Activated effector memory CD4-positive, alpha-beta T cell treated with Interleukin-2 at 50 U/mL for 16 hours (primary cell): ENCODE data around the gene KRTAP20-3.

Experiments used
- DNase-seq: peaks from one replicate; pipeline ENCODE4 v3.0.0-alpha.2; 2020

Gene KRTAP20-3

DNA sequence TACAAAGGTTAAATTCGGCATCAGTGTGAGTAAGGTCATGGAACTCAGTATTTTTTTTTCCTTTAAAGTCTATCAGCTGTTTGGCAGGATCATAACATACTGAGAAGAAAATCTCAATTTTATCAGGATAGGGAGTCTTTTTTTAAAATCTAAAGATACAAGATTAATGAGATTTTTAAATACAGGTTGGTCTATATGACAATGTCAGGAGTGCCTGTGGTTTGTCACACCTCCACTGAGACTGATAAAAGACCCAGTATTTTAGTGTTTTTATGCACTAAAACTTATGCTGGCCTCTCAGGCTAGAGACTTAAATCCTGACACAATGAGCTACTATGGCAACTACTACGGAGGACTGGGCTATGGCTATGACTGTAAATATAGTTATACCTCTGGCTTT is at the start of gene KRTAP20-3:
KRTAP20-3 (plus strand) TSS at position 301 of the 400 bp plus-strand sequence.
- no peak for DNase-seq

DNA sequence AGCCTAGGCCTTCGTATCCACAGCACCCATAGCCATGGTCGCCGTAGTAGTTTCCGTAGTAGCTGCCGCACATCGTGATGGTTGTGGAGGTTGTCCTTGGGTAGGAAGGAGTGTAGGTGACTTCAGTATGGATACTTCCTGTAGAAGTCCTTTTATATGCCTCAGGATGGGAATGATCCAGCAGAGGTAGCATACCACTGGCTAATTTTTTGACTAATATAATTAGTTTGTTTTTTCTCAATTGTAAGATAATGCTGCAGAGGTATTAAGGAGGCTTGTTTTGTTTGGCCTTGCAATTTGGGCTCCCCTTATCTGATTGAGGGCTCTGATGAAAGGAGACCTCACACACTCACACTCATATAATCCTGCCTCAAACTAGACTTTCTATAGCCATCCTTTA is 43.9 kb upstream of the KRTAP20-3 start, which contains the start of gene KRTAP6-2:
KRTAP6-2 (minus strand) TSS at position 101 of the 400 bp plus-strand sequence; CDS start at position 73, 28 bp downstream.
- DNase-seq = no peak

DNA sequence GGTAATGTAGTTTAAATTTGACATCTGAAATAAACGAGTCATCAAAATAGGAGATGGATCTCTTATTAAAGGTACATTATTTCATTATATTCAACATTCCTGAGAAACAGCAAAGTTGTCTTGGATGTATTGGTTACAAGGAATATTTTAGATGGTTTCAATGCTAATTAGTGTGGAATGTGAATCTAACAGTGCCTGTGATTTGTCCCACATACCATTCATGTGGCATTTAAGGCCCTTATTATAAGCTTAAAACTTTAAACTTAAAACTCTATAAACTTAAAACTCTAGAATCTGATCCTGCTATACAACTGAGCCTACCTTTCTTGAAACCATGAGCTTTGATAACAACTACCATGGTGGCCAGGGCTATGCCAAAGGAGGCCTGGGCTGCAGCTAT is 41.9 kb upstream of the KRTAP20-3 start, which contains the start of gene KRTAP22-1:
KRTAP22-1 (plus strand) TSS at position 301 of the 400 bp plus-strand sequence.
- no peak for DNase-seq

DNA sequence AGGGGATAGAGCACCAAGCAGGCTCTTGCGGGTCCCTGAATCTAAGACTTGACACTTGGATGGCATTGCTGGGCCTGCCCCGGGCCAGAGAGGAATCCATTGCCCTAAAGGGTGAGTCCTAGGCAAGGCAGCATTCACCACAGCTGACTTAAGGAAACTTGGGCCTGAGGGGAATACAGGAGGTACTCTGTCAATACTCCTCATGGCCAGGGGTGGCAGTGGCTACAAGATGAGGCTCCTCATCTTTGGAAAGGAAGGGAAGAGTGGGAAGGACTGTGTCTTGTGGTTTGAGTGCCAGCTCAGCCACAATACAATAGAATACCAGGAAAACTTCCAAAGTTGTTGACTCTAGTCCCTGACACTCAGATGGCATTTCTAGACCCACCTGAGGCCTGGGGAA is 36.7 kb upstream of the KRTAP20-3 start:
- DNase-seq = no peak

DNA sequence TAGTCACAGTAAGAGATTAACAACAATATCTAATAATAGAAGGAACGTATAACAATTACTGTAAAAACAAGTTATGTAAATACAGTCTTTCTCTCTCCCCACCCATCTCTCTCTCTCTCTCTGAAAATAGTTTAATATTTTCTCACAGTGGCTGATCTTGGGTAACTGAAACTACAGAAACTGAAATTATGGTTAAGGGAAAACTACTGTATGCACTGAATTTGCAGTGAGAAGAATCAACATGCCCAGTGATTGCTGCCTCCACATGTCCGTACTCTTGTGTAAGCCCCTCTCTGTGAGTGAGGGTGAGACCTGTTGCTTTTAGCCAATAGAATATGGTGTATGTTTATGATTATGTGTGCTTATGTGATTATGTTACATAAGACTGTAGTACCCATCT is 30.5 kb upstream of the KRTAP20-3 start:
- no peak for DNase-seq

DNA sequence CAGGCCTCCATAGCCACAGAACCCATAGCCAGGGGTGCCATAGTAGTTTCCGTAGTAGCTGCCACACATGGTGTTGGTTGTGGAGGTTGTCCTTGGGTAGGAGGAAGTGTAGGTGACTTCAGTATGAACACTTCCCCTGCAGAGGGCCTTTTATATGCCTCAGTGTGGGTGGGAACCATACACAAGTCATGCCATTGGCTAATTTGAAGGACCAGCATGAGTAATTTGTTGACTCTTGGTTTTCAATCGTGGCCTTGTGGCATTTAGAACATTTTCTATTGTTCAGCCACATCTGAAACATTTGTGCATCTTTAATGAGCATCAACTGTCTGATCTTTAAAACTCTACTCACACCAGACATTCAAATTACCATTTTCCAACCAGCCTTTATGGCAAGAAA is 28.8 kb upstream of the KRTAP20-3 start, which contains the start of gene KRTAP6-1:
KRTAP6-1 (minus strand) TSS at position 95 of the 400 bp plus-strand sequence; CDS start at position 69, 26 bp downstream.
- DNase-seq = no peak

DNA sequence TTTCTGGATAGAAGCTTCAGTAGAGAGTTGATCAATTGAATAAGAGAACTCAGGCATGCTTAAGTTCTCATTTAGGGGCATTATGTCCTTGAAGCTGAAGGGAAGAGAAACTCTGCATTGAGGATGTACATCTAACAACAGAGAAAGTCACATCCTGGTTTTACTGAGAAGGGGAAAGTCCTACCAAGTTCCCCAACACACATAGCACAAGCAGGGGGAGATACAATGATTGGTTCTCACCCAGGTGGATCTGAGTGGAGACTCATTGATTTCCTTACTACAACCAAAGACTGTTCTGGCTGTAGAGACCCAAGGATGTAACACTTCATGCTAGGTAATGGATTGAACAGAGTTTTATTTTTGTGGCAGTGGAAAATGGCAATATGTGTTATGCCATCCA is 27.5 kb upstream of the KRTAP20-3 start:
- no peak for DNase-seq

DNA sequence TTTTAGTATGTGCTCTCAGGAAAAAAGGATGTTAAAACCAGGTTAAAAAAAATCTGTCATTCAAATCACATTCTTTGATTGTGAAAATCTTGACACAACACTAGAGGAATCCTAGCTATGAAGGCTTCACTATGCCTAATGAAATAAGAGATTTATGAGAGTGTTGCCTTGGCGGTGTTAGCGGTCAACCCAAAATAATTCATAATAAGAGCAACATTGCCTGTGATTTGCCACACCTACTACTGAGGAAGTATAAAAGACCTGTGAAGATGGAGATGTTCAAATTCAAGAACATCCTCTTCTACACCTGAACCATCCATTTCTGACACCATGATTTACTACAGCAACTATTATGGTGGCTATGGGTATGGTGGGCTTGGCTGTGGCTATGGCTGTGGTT is 26.5 kb upstream of the KRTAP20-3 start, which contains the start of gene KRTAP20-1:
KRTAP20-1 (plus strand) TSS at position 301 of the 400 bp plus-strand sequence; CDS start at position 331, 30 bp downstream.
- DNase-seq = no peak

DNA sequence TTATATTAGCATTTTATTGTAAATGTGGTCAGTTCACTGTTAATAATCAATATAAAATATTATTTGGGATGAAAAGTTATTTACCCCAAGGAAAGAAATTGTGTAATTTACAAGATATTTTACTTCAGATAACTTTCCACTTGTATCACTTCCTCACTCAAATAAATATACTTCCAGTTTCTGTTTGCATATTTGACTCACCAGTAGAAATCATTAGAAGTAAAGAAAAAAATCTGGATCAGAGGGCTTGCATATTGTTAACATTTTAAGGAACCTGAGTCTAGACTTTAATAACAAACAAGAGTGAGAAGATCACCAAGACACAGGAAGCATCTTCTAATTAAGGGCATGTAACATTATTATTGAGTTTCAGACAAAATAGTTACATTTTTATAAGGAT is 22.6 kb upstream of the KRTAP20-3 start:
- DNase-seq = no peak

DNA sequence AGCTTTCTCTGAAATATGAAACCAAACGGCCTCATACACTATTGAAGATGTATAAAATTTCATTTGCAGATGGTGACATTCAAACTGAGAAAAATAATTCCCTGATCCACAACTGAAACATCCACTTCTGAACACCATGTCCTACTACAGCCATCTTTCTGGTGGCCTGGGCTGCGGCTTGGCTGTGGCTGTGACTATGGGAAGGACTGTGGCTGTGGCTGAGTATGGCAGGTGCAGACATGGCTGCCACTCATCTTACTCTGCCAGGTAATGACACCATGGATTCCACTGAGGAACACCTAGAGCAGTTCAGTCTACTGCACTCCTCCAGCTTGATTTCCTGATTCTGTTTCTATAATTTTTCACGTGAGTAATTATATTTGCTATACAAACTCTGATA is 22.1 kb upstream of the KRTAP20-3 start, which contains the start of gene KRTAP20-4:
KRTAP20-4 (plus strand) TSS at position 106 of the 400 bp plus-strand sequence.
- DNase-seq = no peak

DNA sequence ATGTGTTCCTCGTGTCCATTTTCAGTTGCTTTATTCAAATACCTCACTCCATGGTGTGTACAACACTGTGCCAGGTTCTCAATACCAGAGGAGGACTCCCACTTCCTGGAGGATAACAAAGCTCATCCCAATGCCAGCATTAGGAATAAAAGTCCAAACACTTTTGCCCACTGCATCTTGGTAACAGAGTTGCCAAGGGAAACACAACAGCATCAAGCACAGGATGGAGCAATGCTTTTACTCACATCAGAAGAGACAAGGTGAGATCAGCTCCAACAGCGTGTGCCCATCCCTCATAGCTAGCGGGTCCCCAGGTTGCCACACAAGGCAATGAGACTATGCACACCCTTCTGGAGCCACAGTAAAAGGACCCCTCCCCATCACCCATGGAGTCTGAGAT is 19.3 kb upstream of the KRTAP20-3 start:
- DNase-seq = no peak

DNA sequence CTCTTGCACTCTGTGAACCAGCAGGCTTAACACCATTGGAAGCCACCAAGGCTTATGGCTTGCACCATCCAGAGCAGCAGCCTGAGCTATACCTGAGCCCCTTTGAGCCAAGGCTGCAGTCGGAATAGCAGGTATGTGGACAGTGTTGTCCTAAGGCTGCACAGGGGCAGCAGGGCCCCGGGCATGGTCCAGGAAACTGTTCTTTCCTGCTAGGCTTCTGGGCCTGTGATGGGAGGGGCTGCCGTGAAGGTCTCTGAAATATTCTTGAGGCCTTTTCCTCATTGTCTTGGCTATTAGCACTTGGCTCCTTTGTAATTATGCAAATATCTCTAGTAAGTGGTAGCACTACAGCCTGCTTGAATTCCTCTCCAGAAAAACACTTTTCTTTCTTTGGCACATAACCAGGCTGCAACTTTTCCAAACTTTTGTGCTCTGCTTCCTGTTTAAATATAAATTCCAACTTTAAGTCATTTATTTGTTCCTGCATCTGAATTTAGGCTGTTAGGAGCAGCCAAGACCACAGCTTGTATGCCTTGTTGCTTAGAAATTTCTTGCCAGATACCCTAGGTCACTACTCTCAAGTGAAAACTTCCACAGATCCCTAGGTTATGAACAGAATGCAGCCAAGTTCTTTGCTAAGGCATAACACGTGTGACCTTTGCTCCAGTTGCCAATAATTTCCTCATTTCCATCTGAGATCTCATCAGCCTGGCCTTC is 17.1 kb upstream of the KRTAP20-3 start:
- DNase-seq = no peak

DNA sequence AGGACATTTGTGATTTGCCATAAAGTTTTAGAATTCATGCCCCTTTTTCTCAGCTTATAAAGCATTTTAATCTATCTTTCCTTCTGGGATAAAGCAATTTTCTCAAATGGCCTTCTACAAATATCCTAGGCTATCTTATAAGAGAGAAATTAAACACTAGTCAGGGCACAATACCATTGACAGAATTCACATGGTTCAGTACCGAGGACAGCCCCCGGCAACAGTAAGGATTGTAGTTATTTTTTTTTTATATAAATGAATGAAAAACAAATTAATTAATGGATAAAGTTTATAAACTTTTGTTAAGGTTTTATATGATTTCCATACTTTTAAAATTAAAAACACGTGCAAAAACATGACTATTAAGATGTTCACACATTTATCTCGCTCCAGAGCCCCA is 14.6 kb upstream of the KRTAP20-3 start:
- no peak for DNase-seq

DNA sequence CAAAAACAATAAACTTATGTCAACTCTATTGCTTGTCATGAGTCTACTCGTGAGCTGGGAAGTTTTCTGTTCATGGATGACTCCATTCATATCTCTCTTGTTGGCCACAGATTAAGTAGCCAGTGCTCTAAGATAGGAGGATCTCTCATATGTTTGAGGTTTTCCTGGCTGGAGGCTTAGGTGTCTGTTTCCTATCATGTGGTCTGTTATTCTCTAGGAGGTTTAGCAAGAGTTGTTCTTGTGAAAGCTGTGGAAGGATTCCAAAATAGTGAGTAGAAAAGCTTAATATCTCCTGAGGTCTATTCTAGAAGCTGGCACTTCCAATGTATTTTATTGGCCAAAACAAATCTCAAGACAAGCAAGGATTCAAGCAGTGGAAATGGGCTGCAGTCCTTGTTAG is 13.5 kb upstream of the KRTAP20-3 start:
- no peak for DNase-seq

DNA sequence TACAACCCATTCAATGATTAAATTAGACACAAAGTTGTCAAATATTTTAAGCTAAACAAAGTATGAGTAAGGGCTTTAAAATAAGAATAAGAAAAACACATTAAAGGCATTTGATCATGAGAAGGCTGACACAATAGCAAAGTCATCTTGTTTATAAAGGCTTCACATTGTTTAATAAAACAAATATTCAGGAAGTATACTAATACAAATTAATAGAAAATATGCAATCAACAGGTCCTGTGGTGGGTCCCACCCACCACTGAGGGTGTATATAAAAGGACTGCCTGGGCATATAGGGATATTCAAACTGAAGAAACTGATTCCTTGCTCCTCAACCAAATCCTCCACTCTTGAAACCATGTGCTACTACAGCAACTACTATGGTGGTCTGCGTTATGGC is 7.8 kb upstream of the KRTAP20-3 start, which contains the start of gene KRTAP20-2:
KRTAP20-2 (plus strand) TSS at position 301 of the 400 bp plus-strand sequence; CDS start at position 359, 58 bp downstream.
- DNase-seq = no peak

DNA sequence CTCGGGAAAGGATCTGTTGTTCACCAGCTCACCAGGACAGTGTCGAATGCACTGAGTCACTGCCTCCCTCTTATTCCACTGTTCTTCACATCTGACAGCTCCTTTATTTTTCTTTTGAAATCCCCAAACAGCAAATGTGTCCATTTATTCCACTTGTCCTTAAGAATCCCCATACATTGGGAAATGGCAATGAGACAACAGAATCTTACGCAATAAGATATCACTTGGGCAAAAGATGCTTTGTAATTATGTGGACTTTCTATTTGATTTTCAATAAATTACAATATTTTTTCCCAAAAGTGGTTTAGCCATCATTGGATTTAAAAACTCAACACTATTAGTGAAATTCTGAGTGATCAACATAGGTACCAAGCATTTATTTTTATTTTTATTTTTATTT is 4.0 kb upstream of the KRTAP20-3 start:
- no peak for DNase-seq

DNA sequence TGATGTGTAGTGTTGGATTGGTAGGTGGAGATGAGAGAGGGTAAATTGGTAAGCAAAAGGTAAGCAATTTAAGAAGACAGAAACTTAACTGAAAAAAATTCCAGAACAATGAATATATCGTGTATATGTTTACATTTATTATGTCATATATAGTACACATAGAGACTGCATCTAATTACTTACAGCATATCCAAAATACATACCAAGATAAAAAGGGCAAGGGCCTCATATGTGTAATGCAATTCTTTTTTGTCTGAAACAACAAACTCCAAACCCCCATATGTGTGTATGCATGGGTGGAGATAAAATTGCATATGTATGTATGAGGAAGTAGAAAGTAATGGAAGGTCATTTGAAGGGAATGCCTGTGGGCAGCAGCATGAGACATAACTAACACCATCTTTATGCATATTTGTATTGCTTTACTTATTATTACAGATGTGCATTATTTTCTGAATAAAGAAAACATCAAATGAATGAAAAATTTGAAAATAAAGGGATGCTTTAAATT is 4.3 kb downstream of the KRTAP20-3 start:
- no peak for DNase-seq

DNA sequence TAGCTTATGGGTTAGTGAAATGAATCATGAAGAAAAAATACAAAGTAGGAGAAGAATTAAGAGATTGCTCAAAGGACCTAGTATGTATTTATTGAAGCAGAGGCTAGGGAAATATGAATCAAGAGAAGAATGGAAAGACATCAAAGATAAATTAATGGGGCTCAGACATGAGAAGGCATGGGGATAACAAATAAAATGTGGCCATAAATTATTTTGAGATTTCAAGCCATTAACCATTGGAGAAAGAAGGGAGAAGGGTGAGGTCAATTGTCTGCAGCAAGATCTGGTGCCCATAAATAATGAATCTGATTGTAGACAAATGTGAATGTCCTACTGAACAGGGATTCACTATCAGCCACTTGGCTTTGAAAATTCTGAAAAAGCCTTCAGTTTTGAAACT is 10.2 kb downstream of the KRTAP20-3 start:
- DNase-seq = no peak

DNA sequence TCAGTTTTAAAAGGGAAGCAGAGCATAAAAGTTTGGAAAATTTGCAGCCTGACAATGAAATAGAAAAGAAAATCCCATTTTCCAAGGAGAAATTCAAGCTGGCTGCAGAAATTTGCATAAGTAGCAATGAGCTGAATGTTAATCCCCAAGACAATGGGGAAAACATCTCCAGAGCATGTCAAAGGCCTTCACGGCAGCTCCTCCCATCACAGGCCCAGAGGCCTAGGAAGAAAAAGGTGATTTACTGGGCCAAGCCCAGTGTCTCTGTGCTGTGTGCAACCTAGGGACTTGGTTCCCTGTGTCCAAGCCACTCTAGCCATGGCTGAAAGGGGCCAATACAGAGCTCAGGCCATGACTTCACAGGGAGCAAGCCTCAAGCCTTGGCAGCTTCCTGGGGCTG is 26.1 kb downstream of the KRTAP20-3 start:
- DNase-seq = no peak

DNA sequence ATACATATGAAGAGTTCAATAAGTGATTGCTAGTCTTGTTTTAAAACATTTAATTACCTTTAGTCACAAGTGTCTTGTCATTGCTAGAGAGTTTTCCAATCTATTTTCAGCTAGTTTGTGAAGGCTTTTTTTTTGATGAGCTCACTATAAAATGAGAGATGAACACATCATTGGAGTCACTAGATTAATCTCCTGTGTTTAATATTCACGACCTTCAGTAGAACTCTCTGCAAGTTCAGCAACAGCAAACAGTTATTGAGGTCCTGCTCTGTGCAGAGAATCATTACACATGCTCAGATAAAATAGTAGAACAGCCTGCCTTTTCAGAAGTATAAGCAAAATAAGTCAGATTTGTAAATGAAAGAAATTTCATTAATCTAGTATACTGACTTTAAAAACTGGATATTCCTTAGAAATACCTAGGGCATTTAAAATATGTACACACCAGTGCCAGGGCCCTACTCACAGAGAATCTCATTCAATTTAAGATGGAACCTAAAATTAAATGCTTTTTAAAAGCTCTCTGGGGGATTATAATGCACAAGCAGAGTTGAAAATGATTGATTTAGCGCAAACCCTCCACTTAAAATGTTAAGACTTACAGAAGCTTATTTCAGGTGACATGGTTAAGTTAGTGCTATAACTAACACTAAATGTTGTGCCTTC is 30.5 kb downstream of the KRTAP20-3 start:
- no peak for DNase-seq

DNA sequence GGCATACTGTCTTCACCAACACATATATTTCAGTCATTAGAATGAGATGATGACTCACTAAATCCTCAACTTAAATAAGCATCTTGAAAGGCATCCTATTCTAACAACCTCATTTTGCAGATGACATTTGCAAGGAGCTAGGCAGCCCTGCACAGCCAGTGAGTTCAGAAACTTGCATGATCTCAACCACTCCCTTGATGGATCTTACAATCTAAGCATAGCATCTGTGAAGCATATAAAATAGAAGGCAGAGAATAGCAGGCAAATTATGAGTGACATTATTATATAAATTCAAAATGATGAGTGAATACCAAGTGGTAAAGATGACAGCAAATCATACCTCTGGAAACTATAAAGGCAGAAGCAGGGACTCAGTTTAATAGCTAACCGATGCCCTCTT is 31.6 kb downstream of the KRTAP20-3 start:
- DNase-seq = no peak

DNA sequence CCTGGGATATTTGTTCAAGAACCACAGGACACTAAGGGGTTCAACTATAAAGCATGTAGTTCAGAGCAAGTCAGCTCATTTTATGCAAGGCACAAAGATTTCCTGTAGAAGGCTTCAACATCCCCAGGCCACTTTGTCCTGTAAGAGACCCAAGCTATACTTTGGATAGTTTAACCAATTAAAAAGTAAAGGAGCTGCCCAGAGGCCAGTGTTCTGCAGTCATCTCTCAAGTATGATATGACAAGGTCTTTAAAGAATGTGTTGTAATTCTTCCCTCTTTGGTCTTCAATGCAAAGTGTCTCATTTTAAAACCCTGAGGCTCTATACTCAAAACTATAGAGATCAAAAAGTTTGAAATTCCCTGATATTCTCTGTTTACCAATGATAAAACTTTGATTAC is 34.1 kb downstream of the KRTAP20-3 start:
- DNase-seq = no peak

DNA sequence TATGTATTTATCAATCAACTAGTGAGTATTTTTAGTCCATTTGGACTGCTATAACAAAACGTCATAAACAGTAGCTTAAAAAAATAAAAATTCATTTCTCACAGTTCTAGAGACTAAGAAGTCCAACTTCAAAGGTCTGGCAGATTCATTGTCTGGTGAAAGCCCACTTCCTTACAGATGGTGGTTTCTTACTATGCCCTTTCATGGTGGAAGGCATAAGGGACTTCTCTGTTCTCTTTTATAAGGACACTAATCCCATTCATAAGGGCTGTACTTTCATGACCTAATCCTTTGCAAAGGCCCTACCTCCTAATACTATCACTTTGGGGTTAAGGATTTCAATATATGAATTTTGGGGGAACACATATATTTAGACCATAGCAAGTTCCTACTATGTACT is 37.9 kb downstream of the KRTAP20-3 start:
- DNase-seq = no peak

DNA sequence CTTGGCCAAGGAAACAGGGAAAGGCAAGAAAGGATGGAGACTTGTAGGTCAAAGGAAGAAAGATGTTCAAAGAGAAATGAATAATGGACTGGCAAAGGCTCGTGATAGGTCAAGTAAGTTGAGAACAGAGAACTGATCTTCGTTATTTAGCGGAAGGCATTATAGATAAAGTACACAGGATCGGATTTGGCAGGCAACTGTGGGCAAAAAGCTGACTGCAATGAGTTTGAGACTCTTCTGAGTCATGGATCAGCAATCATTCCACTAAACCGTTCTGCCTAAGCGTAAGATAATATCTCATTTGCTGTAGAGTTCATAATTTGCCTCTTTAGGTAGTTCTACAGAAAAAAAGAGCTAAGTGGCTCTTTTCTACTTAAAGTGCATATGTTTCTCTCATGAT is 41.8 kb downstream of the KRTAP20-3 start:
- no peak for DNase-seq
